ENCODE data around the gene KIF2C. TPM values are rescaled to one million over a fixed set of nuclear protein-coding genes. Genes with fewer than 3 reads are reported as not detected.
A peak's percentile ranks its signal among the peaks of the same experiment; 100 is the strongest.

Gene KIF2C
- total and polyA plus RNA-seq, 2 donors (not counting 1 experiment from before 2014, with no cell fraction given): 9.2 to 9.9 TPM

DNA sequence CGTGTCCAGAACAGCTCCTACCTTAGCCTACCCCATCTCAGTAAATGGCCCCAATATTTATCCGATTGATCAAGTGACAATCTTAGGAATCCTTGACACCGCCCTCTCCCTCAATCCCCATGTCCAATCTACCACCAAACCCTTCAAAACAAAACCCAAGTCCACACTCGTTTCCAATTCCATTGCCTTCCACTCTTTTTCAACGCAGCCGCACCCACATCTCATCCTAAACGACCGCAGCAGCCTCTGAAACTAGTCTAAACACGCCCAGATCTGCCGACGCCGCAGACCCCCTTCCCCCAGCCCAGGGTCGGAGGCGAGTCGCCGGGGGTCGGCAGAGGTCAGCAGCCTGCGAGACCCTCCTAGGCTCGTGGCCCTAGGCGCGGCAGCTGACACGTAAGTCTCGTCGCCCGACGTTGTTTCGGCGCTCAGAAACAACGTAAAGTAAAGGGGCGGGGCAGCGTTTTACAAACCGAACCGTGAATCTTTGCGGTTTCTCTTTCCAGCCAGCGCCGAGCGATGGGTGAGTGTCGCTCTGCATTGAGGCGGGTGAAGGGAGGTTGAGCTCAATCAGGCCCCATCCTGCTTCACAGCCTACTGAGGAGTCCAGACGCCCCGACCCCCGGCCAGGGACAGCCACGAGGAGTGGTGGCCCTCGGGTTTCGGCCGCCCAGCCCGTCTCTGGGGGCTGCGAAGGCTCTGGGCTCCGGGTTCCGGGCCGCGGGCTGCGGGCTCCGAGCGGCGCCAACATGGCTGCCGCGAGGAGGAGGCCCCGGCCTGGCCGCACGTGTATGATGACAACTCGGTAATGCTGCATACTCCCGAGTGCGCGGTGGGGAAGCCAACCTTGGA is 35.7 kb downstream of the KIF2C start, which contains the start of gene RPS8:
Gene RPS8 (plus strand): TSS at position 463 of the 852 bp plus-strand sequence. CDS start 57 bp downstream, at position 520.
- Histone ChIP-seq H3K36me3 (ENCODE audit: control insufficient read depth, insufficient read depth, low read length) (peaks cover 15% of the 10 kb centered on the region), H3K9me3 (ENCODE audit: control insufficient read depth, insufficient read depth, low read depth, low read length) (no peaks in the 10 kb centered on the region), H3K79me2 (ENCODE audit: control insufficient read depth, insufficient read depth, low read length) (peaks cover 34% of the 10 kb centered on the region), H3K4me3 (replicated peaks in 1 of 4; ENCODE audit: control extremely low read depth in 1 of 4, insufficient read depth in 1 of 4, low read depth in 3 of 4, low read length in 4 of 4) (peak within 1 kb of the TSS; percentile 61 to 95 (median 76)), H3K27me3 (ENCODE audit: control insufficient read depth, insufficient read depth, low read length) (no peaks in the 10 kb centered on the region), H3K27ac (ENCODE audit: insufficient read depth, low read length) (peak within 1 kb of the TSS; percentile 98), H2AFZ (ENCODE audit: low read length) (peak within 1 kb of the TSS; percentile 37), H3K4me1 (ENCODE audit: control insufficient read depth, extremely low read depth, insufficient read depth, low read length) (peaks cover 2% of the 10 kb centered on the region), H3K4me2 (ENCODE audit: extremely low read depth, insufficient read depth, low read length) (peak within 1 kb of the TSS; percentile 80), H4K20me1 (ENCODE audit: control insufficient read depth, extremely low read depth, insufficient read depth, low read length) (no peaks in the 10 kb centered on the region), H3K9ac (ENCODE audit: insufficient read depth, low read length) (peak within 1 kb of the TSS; percentile 97)
- TF ChIP-seq, protein P1, sequence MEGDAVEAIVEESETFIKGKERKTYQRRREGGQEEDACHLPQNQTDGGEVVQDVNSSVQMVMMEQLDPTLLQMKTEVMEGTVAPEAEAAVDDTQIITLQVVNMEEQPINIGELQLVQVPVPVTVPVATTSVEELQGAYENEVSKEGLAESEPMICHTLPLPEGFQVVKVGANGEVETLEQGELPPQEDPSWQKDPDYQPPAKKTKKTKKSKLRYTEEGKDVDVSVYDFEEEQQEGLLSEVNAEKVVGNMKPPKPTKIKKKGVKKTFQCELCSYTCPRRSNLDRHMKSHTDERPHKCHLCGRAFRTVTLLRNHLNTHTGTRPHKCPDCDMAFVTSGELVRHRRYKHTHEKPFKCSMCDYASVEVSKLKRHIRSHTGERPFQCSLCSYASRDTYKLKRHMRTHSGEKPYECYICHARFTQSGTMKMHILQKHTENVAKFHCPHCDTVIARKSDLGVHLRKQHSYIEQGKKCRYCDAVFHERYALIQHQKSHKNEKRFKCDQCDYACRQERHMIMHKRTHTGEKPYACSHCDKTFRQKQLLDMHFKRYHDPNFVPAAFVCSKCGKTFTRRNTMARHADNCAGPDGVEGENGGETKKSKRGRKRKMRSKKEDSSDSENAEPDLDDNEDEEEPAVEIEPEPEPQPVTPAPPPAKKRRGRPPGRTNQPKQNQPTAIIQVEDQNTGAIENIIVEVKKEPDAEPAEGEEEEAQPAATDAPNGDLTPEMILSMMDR (conservative IDR thresholded peaks at IDR 0.05 in 1 of 2, IDR thresholded peaks at IDR 0.05 in 1 of 2; ENCODE audit: low read depth in 1 of 2, low read length in 2 of 2): no peak
- no peak for TF ChIP-seq EZH2 (IDR thresholded peaks at IDR 0.05; ENCODE audit: low read length, missing control alignments)
- peak; percentile 91 to 95 for DNase-seq (ENCODE audit: low read depth in 2 of 2)

DNA sequence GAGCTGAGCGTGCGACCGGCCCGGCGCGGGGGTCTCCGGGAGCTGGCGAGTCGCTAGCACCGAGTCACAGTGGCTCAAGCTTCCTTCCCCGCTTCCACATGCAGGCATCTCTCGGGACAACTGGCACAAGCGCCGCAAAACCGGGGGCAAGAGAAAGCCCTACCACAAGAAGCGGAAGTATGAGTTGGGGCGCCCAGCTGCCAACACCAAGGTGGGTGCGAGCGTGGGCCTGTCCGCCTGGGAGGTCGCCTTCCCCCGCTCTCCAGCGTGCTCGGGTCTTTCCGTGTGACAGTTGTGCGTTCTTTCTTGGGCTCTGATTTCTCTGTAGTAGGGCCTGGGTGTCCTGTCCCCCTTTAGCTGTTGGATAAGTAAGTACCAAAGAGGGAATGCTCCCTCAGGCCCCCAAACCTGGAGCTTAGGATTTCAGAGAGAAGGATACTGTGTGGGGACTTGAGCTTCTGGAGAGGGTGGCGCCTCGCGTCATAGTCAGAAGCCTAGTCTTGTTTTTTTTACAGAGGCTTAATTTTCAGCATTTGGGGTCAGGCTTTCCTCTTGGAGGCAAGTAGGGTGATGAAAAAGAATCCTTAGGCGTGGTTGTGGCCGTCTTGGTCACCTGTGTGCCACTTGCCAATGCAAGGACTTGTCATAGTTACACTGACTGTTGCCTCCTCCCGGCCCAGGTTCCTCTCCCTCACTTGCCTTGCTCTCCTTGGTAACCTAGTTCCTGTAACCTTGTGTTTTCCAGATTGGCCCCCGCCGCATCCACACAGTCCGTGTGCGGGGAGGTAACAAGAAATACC is 36.5 kb downstream of the KIF2C start:
- no peak for TF ChIP-seq EZH2 (IDR thresholded peaks at IDR 0.05; ENCODE audit: low read length, missing control alignments)
- TF ChIP-seq, protein P1 (conservative IDR thresholded peaks at IDR 0.05 in 1 of 2, IDR thresholded peaks at IDR 0.05 in 1 of 2; ENCODE audit: low read depth in 1 of 2, low read length in 2 of 2): no peak
- Histone ChIP-seq H3K27me3 (ENCODE audit: control insufficient read depth, insufficient read depth, low read length) (no peaks in the 10 kb centered on the region), H3K4me2 (ENCODE audit: extremely low read depth, insufficient read depth, low read length) (peak overlapping the region; percentile 80), H3K4me3 (replicated peaks in 1 of 4; ENCODE audit: control extremely low read depth in 1 of 4, insufficient read depth in 1 of 4, low read depth in 3 of 4, low read length in 4 of 4) (peak overlapping the region; percentile 61 to 95 (median 76)), H3K9me3 (ENCODE audit: control insufficient read depth, insufficient read depth, low read depth, low read length) (no peaks in the 10 kb centered on the region), H3K79me2 (ENCODE audit: control insufficient read depth, insufficient read depth, low read length) (peaks cover 34% of the 10 kb centered on the region), H3K27ac (ENCODE audit: insufficient read depth, low read length) (peak overlapping the region; percentile 98), H4K20me1 (ENCODE audit: control insufficient read depth, extremely low read depth, insufficient read depth, low read length) (no peaks in the 10 kb centered on the region), H3K4me1 (ENCODE audit: control insufficient read depth, extremely low read depth, insufficient read depth, low read length) (peaks cover 2% of the 10 kb centered on the region), H3K36me3 (ENCODE audit: control insufficient read depth, insufficient read depth, low read length) (peaks cover 19% of the 10 kb centered on the region), H2AFZ (ENCODE audit: low read length) (no peak overlapping the region), H3K9ac (ENCODE audit: insufficient read depth, low read length) (peak overlapping the region; percentile 97)
- peak in 1 of 2 donors; percentile 17 for DNase-seq (ENCODE audit: low read depth in 2 of 2)

DNA sequence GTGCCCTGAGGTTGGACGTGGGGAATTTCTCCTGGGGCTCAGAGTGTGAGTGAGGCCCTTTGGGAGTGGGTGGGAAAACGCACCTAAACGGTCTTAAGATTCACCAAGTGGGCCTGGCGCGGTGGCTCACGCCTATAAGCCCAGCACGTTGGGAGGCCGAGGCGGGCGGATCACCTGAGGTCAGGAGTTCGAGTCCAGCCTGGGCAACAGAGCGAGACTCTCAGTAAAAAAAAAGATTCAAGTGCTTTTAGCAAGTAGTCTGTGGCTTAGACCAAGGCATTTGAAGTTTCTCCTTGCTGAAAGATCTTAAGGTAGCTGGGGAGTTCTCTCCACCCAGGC is 37.1 kb downstream of the KIF2C start:
- Histone ChIP-seq H3K9ac (ENCODE audit: insufficient read depth, low read length) (peak overlapping the region; percentile 97), H3K9me3 (ENCODE audit: control insufficient read depth, insufficient read depth, low read depth, low read length) (no peaks in the 10 kb centered on the region), H3K4me2 (ENCODE audit: extremely low read depth, insufficient read depth, low read length) (peak overlapping the region; percentile 80), H2AFZ (ENCODE audit: low read length) (no peak overlapping the region), H3K36me3 (ENCODE audit: control insufficient read depth, insufficient read depth, low read length) (peaks cover 22% of the 10 kb centered on the region), H3K4me1 (ENCODE audit: control insufficient read depth, extremely low read depth, insufficient read depth, low read length) (peaks cover 2% of the 10 kb centered on the region), H3K27ac (ENCODE audit: insufficient read depth, low read length) (peak overlapping the region; percentile 98), H3K27me3 (ENCODE audit: control insufficient read depth, insufficient read depth, low read length) (no peaks in the 10 kb centered on the region), H4K20me1 (ENCODE audit: control insufficient read depth, extremely low read depth, insufficient read depth, low read length) (no peaks in the 10 kb centered on the region), H3K4me3 (replicated peaks in 1 of 4; ENCODE audit: control extremely low read depth in 1 of 4, insufficient read depth in 1 of 4, low read depth in 3 of 4, low read length in 4 of 4) (peak overlapping the region; percentile 61 to 95 (median 76)), H3K79me2 (ENCODE audit: control insufficient read depth, insufficient read depth, low read length) (peaks cover 34% of the 10 kb centered on the region)
- DNase-seq (ENCODE audit: low read depth in 2 of 2): no peak
- TF ChIP-seq EZH2 (IDR thresholded peaks at IDR 0.05; ENCODE audit: low read length, missing control alignments): no peak
- TF ChIP-seq, protein P1 (conservative IDR thresholded peaks at IDR 0.05 in 1 of 2, IDR thresholded peaks at IDR 0.05 in 1 of 2; ENCODE audit: low read depth in 1 of 2, low read length in 2 of 2): no peak
